ENCODE measurements around the gene ADRA2C. TPM values are rescaled to one million over a fixed set of nuclear protein-coding genes. Genes with fewer than 3 reads are reported as not detected.

The ADRA2C gene
- total and polyA plus RNA-seq, 4 donors: 0.23 to 5.4 (median 1.9) TPM

- no peak overlapping the region for H3K9ac ChIP-seq (ENCODE audit: insufficient read depth in 1 of 2, low read length in 2 of 2)
- no peaks in the 10 kb centered on the region for H3K4me1 ChIP-seq (ENCODE audit: control insufficient read depth in 5 of 5, insufficient read depth in 5 of 5, low read length in 5 of 5)
- H3K4me3 ChIP-seq: no peak overlapping the region
- peaks cover 0 to 16% (median 0%) of the 10 kb centered on the region in 3 donors for H3K27me3 ChIP-seq (ENCODE audit: control insufficient read depth in 3 of 3, insufficient read depth in 3 of 3, low read length in 2 of 3)
- DNase-seq: no peak
- WGBS, 2 donors: 44 to 52% methylated on average over 18 to 19 of the region's 19 CpGs
- ATAC-seq (ENCODE audit: insufficient read depth, low FRiP score): no peak
- H3K27ac ChIP-seq (ENCODE audit: low read depth in 1 of 2, low read length in 1 of 2): no peak overlapping the region
- TF ChIP-seq CTCF (IDR thresholded peaks at IDR 0.05; ENCODE audit: control extremely low read depth, extremely low read depth): no peak
- no peaks in the 10 kb centered on the region for H3K36me3 ChIP-seq (ENCODE audit: control insufficient read depth in 4 of 4, insufficient read depth in 4 of 4, low read length in 4 of 4)
- H3K9me3 ChIP-seq (ENCODE audit: control insufficient read depth in 4 of 4, insufficient read depth in 3 of 4, low read length in 3 of 4): peaks cover 0 to 4% (median 0%) of the 10 kb centered on the region in 4 donors
Measured at GRCh38 chr4:3753726-3754412, 12.3 kb upstream of the ADRA2C start.

- Histone ChIP-seq H3K9ac (ENCODE audit: insufficient read depth in 1 of 2, low read length in 2 of 2) (no peak overlapping the region), H3K36me3 (ENCODE audit: control insufficient read depth in 4 of 4, insufficient read depth in 4 of 4, low read length in 4 of 4) (no peaks in the 10 kb centered on the region), H3K4me3 (no peak overlapping the region), H3K27me3 (ENCODE audit: control insufficient read depth in 3 of 3, insufficient read depth in 3 of 3, low read length in 2 of 3) (peaks cover 0 to 16% (median 0%) of the 10 kb centered on the region in 3 donors), H3K4me1 (ENCODE audit: control insufficient read depth in 5 of 5, insufficient read depth in 5 of 5, low read length in 5 of 5) (no peaks in the 10 kb centered on the region), H3K27ac (ENCODE audit: low read depth in 1 of 2, low read length in 1 of 2) (no peak overlapping the region), H3K9me3 (ENCODE audit: control insufficient read depth in 4 of 4, insufficient read depth in 3 of 4, low read length in 3 of 4) (peaks cover 0 to 10% (median 0%) of the 10 kb centered on the region in 4 donors)
- DNase-seq (no peak), ATAC-seq (ENCODE audit: insufficient read depth, low FRiP score) (no peak)
- no peak for TF ChIP-seq CTCF (IDR thresholded peaks at IDR 0.05; ENCODE audit: control extremely low read depth, extremely low read depth)
- 82 to 86% methylated on average over 12 of the region's 12 CpGs for WGBS, 2 donors
Measured at GRCh38 chr4:3756343-3757059, 9.7 kb upstream of the ADRA2C start.

- TF ChIP-seq CTCF (IDR thresholded peaks at IDR 0.05; ENCODE audit: control extremely low read depth, extremely low read depth): no peak
- Histone ChIP-seq H3K4me3 (no peak overlapping the region), H3K27me3 (ENCODE audit: control insufficient read depth in 3 of 3, insufficient read depth in 3 of 3, low read length in 2 of 3) (peaks cover 0 to 21% (median 1%) of the 10 kb centered on the region in 3 donors), H3K27ac (ENCODE audit: low read depth in 1 of 2, low read length in 1 of 2) (no peak overlapping the region), H3K9ac (ENCODE audit: insufficient read depth in 1 of 2, low read length in 2 of 2) (no peak overlapping the region), H3K9me3 (ENCODE audit: control insufficient read depth in 4 of 4, insufficient read depth in 3 of 4, low read length in 3 of 4) (peaks cover 0 to 10% (median 0%) of the 10 kb centered on the region in 4 donors), H3K4me1 (ENCODE audit: control insufficient read depth in 5 of 5, insufficient read depth in 5 of 5, low read length in 5 of 5) (no peaks in the 10 kb centered on the region), H3K36me3 (ENCODE audit: control insufficient read depth in 4 of 4, insufficient read depth in 4 of 4, low read length in 4 of 4) (no peaks in the 10 kb centered on the region)
- ATAC-seq (ENCODE audit: insufficient read depth, low FRiP score) (no peak), DNase-seq (no peak)
- 76 to 90% methylated on average over 15 of the region's 15 CpGs for WGBS, 2 donors
Measured at GRCh38 chr4:3759236-3759635, 6.9 kb upstream of the ADRA2C start.
